Endothelial cell of umbilical vein (primary cell): Measurements from ENCODE around the gene ELMO1.

Experiments used
- EZH2 ChIP-seq: IDR thresholded peaks from 2 replicates; pipeline ENCODE4 v1.6.1; 2012; ENCODE audit warnings: borderline replicate concordance, low read depth, mild to moderate bottlenecking, moderate library complexity, low read length, inconsistent platforms; ENCODE audit not compliant: severe bottlenecking
- FOS ChIP-seq: IDR thresholded peaks from 2 replicates; pipeline ENCODE4 v1.6.1; 2011; ENCODE audit warnings: mild to moderate bottlenecking, low read length, moderate library complexity, borderline replicate concordance; ENCODE audit not compliant: insufficient read depth
- GATA2 ChIP-seq: IDR thresholded peaks from 2 replicates; pipeline ENCODE4 v1.7.0; 2011; ENCODE audit warnings: low read depth, mild to moderate bottlenecking, moderate library complexity, mixed read lengths, low read length; ENCODE audit not compliant: insufficient read length, insufficient read depth
- JUN ChIP-seq: IDR thresholded peaks from 2 replicates; pipeline ENCODE4 v1.6.1; 2011; ENCODE audit warnings: borderline replicate concordance, low read depth; ENCODE audit not compliant: insufficient read length, insufficient read depth
- POLR2A ChIP-seq: IDR thresholded peaks from 2 replicates; pipeline ENCODE4 v1.6.1; 2012; ENCODE audit warnings: low read depth, mild to moderate bottlenecking, control low read depth, low read length
- POLR2AphosphoS5 ChIP-seq: IDR thresholded peaks from 2 replicates; pipeline ENCODE4 v1.6.1; 2012; ENCODE audit warnings: low read depth, mild to moderate bottlenecking, control low read depth, low read length, moderate library complexity; ENCODE audit not compliant: insufficient read depth
- TF ChIP-seq, protein P1 (sequence below), 2 donors: IDR thresholded peaks; 1 replicate in 1 of 2; 2 replicates in 1 of 2; pipeline ENCODE4 v1.5.1; 2011; ENCODE audit warnings: low read length in 2 of 2, mild to moderate bottlenecking in 2 of 2, moderate library complexity in 2 of 2, control low read depth in 1 of 2, inconsistent platforms in 1 of 2, low read depth in 1 of 2; ENCODE audit not compliant: insufficient read depth in 1 of 2; ENCODE audit errors: extremely low read depth in 1 of 2
- TF ChIP-seq, protein P2 (sequence below): IDR thresholded peaks from 2 replicates; pipeline ENCODE4 v1.6.1; 2011; ENCODE audit not compliant: insufficient read depth, insufficient read length

DNA sequence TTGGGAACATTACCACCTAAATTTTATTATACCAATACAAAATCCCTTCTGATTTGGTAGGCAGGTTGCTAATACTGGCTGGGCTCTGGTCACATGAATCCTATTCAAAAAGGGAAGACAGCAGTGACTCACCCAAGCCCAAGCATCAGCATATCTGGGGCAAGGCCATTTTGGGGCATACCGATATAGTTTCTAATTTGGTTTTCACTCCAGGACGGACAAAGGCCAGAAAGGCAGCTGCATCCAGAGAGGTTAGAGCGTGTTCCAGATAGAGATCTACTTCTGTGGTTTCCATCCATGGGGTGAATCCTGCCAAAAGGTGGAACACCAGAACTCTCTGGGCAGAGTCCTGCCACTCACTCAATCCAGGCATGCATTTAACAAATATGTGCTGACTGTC, 335.8 kb downstream of the ELMO1 start:
- TF ChIP-seq POLR2A (no peak), JUN (no peak), POLR2AphosphoS5 (no peak), FOS (no peak), EZH2 (no peak), GATA2 (no peak)
- TF ChIP-seq, protein P1, sequence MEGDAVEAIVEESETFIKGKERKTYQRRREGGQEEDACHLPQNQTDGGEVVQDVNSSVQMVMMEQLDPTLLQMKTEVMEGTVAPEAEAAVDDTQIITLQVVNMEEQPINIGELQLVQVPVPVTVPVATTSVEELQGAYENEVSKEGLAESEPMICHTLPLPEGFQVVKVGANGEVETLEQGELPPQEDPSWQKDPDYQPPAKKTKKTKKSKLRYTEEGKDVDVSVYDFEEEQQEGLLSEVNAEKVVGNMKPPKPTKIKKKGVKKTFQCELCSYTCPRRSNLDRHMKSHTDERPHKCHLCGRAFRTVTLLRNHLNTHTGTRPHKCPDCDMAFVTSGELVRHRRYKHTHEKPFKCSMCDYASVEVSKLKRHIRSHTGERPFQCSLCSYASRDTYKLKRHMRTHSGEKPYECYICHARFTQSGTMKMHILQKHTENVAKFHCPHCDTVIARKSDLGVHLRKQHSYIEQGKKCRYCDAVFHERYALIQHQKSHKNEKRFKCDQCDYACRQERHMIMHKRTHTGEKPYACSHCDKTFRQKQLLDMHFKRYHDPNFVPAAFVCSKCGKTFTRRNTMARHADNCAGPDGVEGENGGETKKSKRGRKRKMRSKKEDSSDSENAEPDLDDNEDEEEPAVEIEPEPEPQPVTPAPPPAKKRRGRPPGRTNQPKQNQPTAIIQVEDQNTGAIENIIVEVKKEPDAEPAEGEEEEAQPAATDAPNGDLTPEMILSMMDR (IDR thresholded peaks at IDR 0.05; ENCODE audit: extremely low read depth in 1 of 2, insufficient read depth in 1 of 2, low read depth in 1 of 2, low read length in 2 of 2) = no peak
- TF ChIP-seq, protein P2, sequence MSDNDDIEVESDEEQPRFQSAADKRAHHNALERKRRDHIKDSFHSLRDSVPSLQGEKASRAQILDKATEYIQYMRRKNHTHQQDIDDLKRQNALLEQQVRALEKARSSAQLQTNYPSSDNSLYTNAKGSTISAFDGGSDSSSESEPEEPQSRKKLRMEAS = no peak
